GM12892 (cell line): ENCODE data around the gene KCNMA1.

ENCODE experiments used
- POLR2A ChIP-seq: IDR thresholded peaks from 2 replicates; pipeline ENCODE4 v1.6.1; 2011; ENCODE audit warnings: low read depth, low read length, control low read depth
- POLR2AphosphoS5 ChIP-seq: IDR thresholded peaks from 2 replicates; pipeline ENCODE4 v1.6.1; 2011; ENCODE audit warnings: low read depth, low read length, control low read depth

GRCh38 chr10:77160679-77161078, 476.9 kb downstream of the KCNMA1 start:
- TF ChIP-seq POLR2A (no peak), POLR2AphosphoS5 (no peak)
